Hepatocyte (in vitro differentiated cells): ENCODE measurements around the gene TRUB1.

Source experiments
- EZH2phosphoT487 ChIP-seq: fragments of 200-600 bp; sonication (generic); IDR thresholded peaks from one replicate; pipeline ENCODE4 v1.6.1; 2018; ENCODE audit warnings: antibody characterized with exemption, mild to moderate bottlenecking, low read depth, moderate library complexity; ENCODE audit not compliant: unreplicated experiment, severe bottlenecking
- TF ChIP-seq, protein P1 (sequence below): fragments of 200-600 bp; sonication (generic); IDR thresholded peaks from 2 replicates; pipeline ENCODE4 v1.5.1; 2016; ENCODE audit warnings: antibody characterized with exemption, mild to moderate bottlenecking; ENCODE audit not compliant: poor library complexity

DNA sequence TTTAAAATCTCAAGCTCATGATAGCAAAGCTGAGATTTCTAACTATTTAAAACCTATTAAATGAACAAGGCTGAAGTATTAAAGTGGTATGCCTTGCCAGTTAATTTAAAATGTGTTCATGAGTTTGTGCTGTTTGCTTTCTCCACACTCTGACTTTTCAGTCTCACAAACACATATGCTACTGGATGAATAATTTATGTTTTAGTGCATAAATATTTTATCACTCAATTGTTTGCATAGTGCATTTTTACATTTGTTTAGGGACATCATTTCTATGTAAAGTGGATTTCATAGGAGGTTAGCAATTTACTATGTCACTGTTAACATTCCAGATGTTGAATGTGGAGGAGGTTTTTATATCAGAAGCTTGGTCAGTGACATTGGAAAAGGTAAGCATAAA, 36.0 kb downstream of the TRUB1 start:
- TF ChIP-seq, protein P1, sequence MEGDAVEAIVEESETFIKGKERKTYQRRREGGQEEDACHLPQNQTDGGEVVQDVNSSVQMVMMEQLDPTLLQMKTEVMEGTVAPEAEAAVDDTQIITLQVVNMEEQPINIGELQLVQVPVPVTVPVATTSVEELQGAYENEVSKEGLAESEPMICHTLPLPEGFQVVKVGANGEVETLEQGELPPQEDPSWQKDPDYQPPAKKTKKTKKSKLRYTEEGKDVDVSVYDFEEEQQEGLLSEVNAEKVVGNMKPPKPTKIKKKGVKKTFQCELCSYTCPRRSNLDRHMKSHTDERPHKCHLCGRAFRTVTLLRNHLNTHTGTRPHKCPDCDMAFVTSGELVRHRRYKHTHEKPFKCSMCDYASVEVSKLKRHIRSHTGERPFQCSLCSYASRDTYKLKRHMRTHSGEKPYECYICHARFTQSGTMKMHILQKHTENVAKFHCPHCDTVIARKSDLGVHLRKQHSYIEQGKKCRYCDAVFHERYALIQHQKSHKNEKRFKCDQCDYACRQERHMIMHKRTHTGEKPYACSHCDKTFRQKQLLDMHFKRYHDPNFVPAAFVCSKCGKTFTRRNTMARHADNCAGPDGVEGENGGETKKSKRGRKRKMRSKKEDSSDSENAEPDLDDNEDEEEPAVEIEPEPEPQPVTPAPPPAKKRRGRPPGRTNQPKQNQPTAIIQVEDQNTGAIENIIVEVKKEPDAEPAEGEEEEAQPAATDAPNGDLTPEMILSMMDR = no peak
- TF ChIP-seq EZH2phosphoT487 = no peak
